CD4-positive, alpha-beta T cell treated with Interleukin-4 for 4 hours (primary cell): ENCODE data around the gene NQO2.
"Not testable (repeated sequence)": the region's sequence is repeated elsewhere in the genome, so short reads cannot be mapped to it uniquely, and the experiment has no call there.

Experiments
- DNase-seq: peaks from one replicate; pipeline ENCODE4 v3.0.0-alpha.2; 2020

The NQO2 gene

GRCh38 chr6:3045777-3046176 is 46.1 kb downstream of the NQO2 start:
- DNase-seq = no peak

GRCh38 chr6:3046295-3046694 is 46.6 kb downstream of the NQO2 start:
- no peak for DNase-seq

- DNase-seq = not testable (repeated sequence)
These were observed 48.3 kb downstream of the NQO2 start for GRCh38 chr6:3048009-3048408.

DNA sequence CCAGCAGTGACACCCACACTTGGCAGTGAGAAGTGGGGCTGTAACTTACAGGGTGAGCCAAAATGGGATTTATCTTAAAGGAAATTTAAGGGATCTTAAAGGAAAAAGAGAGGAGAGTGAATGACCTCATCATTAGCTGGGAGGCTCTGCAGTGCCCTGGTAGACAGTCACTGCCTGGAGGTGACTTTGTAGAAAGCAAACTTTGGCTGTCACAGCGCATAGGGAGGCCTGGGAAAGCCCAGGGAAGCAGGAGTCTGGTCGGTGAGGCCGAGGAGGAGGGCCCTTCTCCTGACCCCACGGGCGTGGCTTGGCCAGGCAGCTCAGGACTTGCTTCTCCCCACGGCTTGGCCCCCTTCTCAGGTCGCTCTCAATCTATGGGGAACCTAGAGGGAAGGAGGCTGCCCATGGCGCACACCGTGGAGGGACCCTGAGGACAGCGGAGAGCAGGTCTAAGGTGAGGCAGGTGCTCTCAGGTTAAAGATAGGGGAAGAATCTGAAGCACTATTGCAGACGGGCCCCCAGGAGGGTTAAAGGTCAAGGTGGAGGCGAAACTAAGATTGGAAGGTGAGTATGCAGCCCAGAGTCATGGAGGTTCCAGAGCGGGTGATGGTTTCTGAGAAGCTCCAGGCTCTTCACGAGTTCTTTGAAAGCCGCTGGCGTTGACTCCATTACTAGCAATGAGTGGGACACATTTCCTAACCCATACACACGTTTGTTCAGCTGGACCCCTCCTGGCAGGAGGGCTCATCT is 53.0 kb downstream of the NQO2 start:
- DNase-seq = no peak

DNA sequence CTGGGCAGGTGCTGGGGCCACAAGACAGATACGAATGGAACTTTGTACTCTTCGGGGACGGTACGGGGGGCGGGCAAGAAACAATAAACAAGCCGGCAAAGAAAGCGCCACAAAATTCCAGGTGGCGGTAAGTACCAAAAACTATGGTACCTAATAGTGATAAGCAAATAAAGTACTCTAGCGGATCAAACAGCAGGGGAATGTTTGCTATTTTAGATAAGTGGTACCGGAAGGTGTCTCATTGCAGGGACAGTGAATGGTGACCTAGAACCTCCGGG is 53.5 kb downstream of the NQO2 start:
- DNase-seq = no peak

- DNase-seq = not testable (repeated sequence)
These were observed 54.8 kb downstream of the NQO2 start for GRCh38 chr6:3054229-3055157.

GRCh38 chr6:3055158-3055499 is 55.4 kb downstream of the NQO2 start:
- not testable (repeated sequence) for DNase-seq

DNA sequence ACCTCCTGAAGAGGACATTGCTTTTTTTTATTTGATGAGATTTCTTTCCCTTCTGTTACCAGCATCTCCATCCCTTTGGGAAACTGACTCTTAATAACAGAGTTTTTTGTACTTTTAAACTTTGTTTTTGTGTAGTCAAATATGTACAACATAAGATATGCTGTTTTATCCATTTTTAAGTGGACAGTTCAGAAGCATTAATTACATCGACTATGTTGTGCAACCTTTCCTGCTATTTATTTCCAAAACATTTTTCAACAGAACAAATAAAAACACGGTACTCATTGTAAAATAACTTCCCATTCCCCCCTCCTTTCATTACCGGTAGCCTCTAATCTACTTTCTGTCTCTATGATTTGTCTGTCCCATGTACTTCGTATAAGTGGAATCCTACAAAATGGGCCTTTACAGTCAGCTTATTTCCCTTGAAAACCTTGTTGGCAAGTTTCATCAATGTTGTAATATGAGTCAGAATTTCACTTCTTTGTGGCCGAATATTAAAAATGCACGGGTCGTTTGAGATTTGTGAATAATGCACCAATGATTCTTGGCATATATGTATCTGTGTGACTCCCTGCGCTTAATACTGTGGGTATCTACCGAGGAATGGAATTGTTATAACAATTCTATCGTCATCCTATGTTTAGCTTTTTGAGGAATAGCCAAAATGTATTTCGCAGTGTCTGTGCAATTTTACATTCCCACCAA is 57.5 kb downstream of the NQO2 start:
- DNase-seq = no peak

- DNase-seq = no peak
These were observed 59.3 kb downstream of the NQO2 start for GRCh38 chr6:3058957-3059356.

- DNase-seq = not testable (repeated sequence)
These were observed 60.4 kb downstream of the NQO2 start for GRCh38 chr6:3060092-3060491.

DNA sequence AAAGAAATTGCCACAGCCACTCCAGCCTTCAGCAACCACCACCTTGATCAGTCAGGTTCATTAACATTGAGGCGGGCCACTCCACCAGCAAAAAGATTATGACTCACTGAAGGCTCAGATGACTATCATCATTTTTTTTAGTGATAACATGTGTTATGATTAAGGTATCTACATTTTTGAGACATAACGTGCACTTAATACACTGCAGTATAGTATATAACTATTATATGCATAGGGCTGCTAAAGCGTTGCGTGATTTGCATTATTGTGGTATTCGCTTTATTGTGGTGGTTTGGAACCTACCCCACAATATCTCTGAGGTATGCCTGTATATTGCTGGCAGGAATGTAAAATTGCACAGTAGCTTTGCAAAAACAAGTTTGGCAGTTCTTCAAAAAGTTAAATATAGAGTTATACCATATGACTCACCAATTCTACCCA is 61.8 kb downstream of the NQO2 start:
- DNase-seq = peak; percentile 20

GRCh38 chr6:3063340-3063732 is 63.6 kb downstream of the NQO2 start:
- not testable (repeated sequence) for DNase-seq

- DNase-seq = peak; percentile 93
These were observed 64.3 kb downstream of the NQO2 start for GRCh38 chr6:3063733-3064700.

DNA sequence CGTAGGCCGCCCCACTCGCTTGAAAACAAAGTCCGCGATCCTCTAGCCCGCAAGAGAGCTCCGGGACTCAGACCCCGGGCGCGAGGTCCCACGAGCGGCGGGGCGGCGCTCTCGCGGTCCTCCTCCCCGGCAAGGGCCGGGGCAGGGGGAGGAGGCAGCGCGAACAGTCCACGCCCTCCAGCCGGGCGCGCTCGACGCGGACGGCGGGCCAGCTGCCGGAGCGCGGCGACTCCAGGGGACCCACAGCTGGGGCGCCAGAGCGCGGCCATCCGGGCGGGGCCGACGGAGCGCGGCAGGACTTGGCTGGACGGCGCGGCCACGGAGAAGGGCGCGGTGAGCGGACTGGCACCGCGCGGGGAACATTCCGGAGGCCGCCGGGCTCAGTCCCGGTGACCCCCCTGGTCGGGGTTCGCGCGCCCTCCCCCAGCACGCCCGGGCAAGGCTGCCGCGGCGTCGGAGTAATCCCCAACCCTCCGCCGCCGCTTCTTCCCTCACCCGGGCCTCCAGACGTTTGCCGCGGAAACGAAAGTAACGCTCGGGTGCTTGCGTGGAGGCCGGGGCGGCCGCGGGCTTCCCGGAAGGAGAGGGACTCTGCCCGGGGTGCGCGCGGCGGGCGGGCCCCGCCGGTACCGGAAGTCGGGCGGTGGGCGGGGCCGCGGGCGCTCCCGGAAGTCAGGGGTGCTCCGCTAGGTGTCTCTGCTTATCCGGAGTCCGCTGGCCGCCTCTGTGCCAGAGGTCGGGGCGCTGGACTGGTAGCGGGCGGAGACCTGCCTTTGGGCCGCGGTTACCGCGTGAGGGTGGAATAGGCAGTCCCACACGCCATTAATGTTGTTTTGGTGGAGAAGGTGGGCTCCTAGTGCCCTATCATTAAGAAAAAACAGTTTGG is 68.9 kb downstream of the NQO2 start, which contains the start of gene RIPK1:
RIPK1 (plus strand) TSS at position 166 of the 886 bp plus-strand sequence. CDS start 8,330 bp downstream, outside the sequence.
- peak; percentile 93 for DNase-seq
